T-cell (primary cell): Measurements from ENCODE around the gene UBE2D2. TPM values are rescaled to one million over a fixed set of nuclear protein-coding genes. Genes with fewer than 3 reads are reported as not detected.
"Not testable (repeated sequence)": the region's sequence is repeated elsewhere in the genome, so short reads cannot be mapped to it uniquely, and the experiment has no call there.

Source experiments
- ATAC-seq, 4 experiments: fragments of 200-7000 bp in 3 of 4; fragments of 150-1000 bp in 1 of 4; cut with Tn5 transposase; replicated peaks in 1 of 4; 1 replicate in 3 of 4; 2 replicates in 1 of 4; pipeline ENCODE4 v1.10.0; 2021; ENCODE audit warnings: moderate library complexity in 3 of 4, mild to moderate bottlenecking in 2 of 4, moderate number of reproducible peaks in 1 of 4
- CTCF ChIA-PET, 2 donors: fragments of 300-600 bp; sonication (Branson Sonifier 250); formaldehyde crosslinking; loops; one replicate each; lab custom pipeline; 2022; ENCODE audit warnings: antibody characterized with exemption in 2 of 2; lab: Charles Lee
- POLR2A ChIA-PET, 2 donors: fragments of 300-600 bp; sonication (Branson Sonifier 250); formaldehyde crosslinking; loops; one replicate each; lab custom pipeline; 2022; ENCODE audit warnings: antibody characterized with exemption in 2 of 2; lab: Charles Lee
- DNase-seq, 35 experiments: peaks; one replicate each; pipeline versions ENCODE4 v3.0.0 to v3.0.0-alpha.2; 2013 to 2023
- H3K27ac ChIP-seq: one replicate; pipeline ENCODE4 v1.5.1; 2013; ENCODE audit warnings: low read length
- H3K27me3 ChIP-seq, 2 experiments: replicated peaks in 1 of 2; 1 replicate in 1 of 2; 2 replicates in 1 of 2; pipeline versions ENCODE4 v1.6.1 to v1.7.0; 2013; ENCODE audit warnings: low read length in 1 of 2, mixed read lengths in 1 of 2; ENCODE audit not compliant: control insufficient read depth in 2 of 2, insufficient read depth in 2 of 2; ENCODE audit errors: extremely low read depth in 1 of 2
- H3K36me3 ChIP-seq, 2 donors: 1 replicate in 1 of 2; 2 replicates in 1 of 2; pipeline versions ENCODE4 v1.6.1 to v1.7.0; 2013; ENCODE audit warnings: low read length in 1 of 2; ENCODE audit not compliant: control insufficient read depth in 2 of 2, insufficient read depth in 1 of 2; ENCODE audit errors: extremely low read depth in 1 of 2
- H3K4me1 ChIP-seq, 2 experiments: 1 replicate in 1 of 2; 2 replicates in 1 of 2; pipeline versions ENCODE4 v1.6.1 to v1.7.0; 2013; ENCODE audit warnings: low read length in 2 of 2, mixed read lengths in 1 of 2; ENCODE audit not compliant: insufficient read depth in 2 of 2, control insufficient read depth in 1 of 2; ENCODE audit errors: extremely low read depth in 1 of 2
- H3K4me3 ChIP-seq, 2 donors: 1 replicate in 1 of 2; 2 replicates in 1 of 2; pipeline versions ENCODE4 v1.5.1 to v1.7.0; 2013; ENCODE audit warnings: mild to moderate bottlenecking in 2 of 2, low read length in 1 of 2, moderate library complexity in 1 of 2; ENCODE audit not compliant: control insufficient read depth in 1 of 2; ENCODE audit errors: extremely low read depth in 1 of 2
- H3K9me3 ChIP-seq: 2 replicates; pipeline ENCODE4 v1.7.0; 2013
- H3K27ac Mint-ChIP-seq, 2 donors: one replicate each; pipeline ENCODE4 v1.8.0; 2020 to 2021; ENCODE audit warnings: mild to moderate bottlenecking in 2 of 2, mixed read lengths in 2 of 2
- H3K27me3 Mint-ChIP-seq, 2 donors: one replicate each; pipeline ENCODE4 v1.8.0; 2021 to 2022; ENCODE audit warnings: mixed read lengths in 2 of 2
- H3K36me3 Mint-ChIP-seq: one replicate; pipeline ENCODE4 v1.8.0; 2021; ENCODE audit warnings: mixed read lengths
- H3K4me1 Mint-ChIP-seq, 3 donors: one replicate each; pipeline ENCODE4 v1.8.0; 2020 to 2022; ENCODE audit warnings: mixed read lengths in 3 of 3, mild to moderate bottlenecking in 1 of 3
- H3K4me3 Mint-ChIP-seq, 3 donors: one replicate each; pipeline ENCODE4 v1.8.0; 2020 to 2022; ENCODE audit warnings: mild to moderate bottlenecking in 3 of 3, mixed read lengths in 3 of 3, moderate library complexity in 3 of 3
- H3K9me3 Mint-ChIP-seq, 3 donors: one replicate each; pipeline ENCODE4 v1.8.0; 2020 to 2022; ENCODE audit warnings: mixed read lengths in 3 of 3
- WGBS: methylation state at CpG from one replicate; pipeline ENCODE4 v1.1.5; 2013; ENCODE audit warnings: missing lambda C conversion rate; ENCODE audit not compliant: insufficient coverage; 5-methylcytosine and 5-hydroxymethylcytosine counted together
- total RNA-seq, 35 experiments: library from RNA in 6 of 35; stranded (reverse) in 6 of 35; fragments of 120-200 nt in 1 of 35; gene quantifications; one replicate each; pipeline versions ENCODE4 v1.2.1 to v1.2.4 and lab custom pipeline; 2013 to 2026

The UBE2D2 gene
- total RNA-seq, 5 donors from 2014 or later (not counting 1 experiment from before 2014, with no cell fraction given), result 138 to 176 (median 152) TPM

DNA sequence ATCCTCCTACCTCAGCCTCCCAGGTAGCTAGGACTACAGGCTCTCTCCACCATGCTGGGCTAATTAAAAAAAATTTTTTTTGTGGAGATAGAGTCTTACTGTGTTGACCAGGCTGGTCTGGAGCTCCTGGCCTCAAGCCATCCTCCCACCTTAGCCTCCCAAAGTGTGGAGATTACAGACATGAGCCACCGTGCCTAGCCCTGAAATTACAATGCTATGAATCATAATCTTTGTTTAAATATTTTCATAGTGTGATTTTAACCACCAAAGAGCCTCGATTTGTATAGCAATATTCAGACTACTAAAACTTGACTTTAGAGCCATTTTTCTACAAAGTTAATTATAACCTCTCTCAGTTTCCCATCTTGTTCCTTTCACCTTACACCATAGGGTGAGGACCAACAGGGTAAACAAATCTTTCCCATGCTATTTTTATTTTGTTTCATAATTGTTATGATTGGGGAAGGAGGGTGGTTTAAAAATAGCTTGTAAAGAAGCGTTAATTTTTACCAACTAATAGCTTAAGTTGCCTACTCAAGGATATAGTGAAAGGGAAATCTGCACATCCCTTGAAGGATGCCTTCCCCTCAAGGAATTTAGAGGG lies 32.7 kb downstream of the UBE2D2 start:
- ATAC-seq (no peak), DNase-seq (no peak)
- no peaks in the 10 kb centered on the region for H3K27me3 Mint-ChIP-seq
- no peak overlapping the region for H3K4me3 Mint-ChIP-seq
- ChIA-PET CTCF (interaction anchor here in 1 of 2 donors (0.5 kb wide), 1 partner anchor 160 kb away, joined by 3 read pairs; no protein-coding TSS in a partner anchor), POLR2A (interaction anchor here (0.5 to 0.6 kb wide), 3 partner anchors 10 to 281 kb away, joined by 3 to 7 read pairs (median 4); no protein-coding TSS in a partner anchor)
- Histone ChIP-seq H3K4me3 (no peak overlapping the region), H3K4me1 (peaks cover 7 to 37% of the 10 kb centered on the region in 2 experiments), H3K36me3 (peaks cover 4 to 6% of the 10 kb centered on the region in 2 donors), H3K27ac (no peak overlapping the region), H3K9me3 (no peaks in the 10 kb centered on the region), H3K27me3 (no peaks in the 10 kb centered on the region)
- H3K27ac Mint-ChIP-seq, result peak overlapping the region in 1 of 2 donors; percentile 6
- WGBS, result no CpG with 5 or more reads among the region's 3 CpGs
- H3K9me3 Mint-ChIP-seq, result no peaks in the 10 kb centered on the region
- peaks cover 10% of the 10 kb centered on the region for H3K36me3 Mint-ChIP-seq
- peaks cover 60 to 66% (median 63%) of the 10 kb centered on the region in 3 donors for H3K4me1 Mint-ChIP-seq

DNA sequence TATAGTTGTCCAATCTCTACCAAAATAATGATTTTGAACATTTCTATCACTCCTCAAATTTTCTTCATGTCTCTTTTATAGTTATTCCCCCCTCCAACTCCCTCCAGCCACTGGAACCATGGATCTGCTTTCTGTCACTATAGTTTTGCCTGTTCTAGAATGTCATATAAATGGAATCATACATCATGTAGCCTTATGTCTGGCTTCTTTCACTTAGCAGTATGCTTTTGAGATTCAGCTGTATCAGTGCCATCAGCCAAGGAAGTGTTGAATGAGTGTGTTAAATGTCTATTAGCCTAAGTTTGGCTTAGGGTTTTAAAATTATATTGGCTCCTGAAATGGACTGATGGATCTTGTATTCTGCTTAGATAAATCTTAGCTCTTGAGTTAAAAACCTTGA lies 36.0 kb downstream of the UBE2D2 start:
- ChIA-PET CTCF (interaction anchor here (0.6 to 1.5 kb wide), 2 partner anchors 26 to 31 kb away, joined by 3 to 7 read pairs; no protein-coding TSS in a partner anchor), POLR2A (interaction anchor here in 1 of 2 donors (0.6 kb wide), 1 partner anchor 114 kb away, joined by 8 read pairs; no protein-coding TSS in a partner anchor)
- Histone ChIP-seq H3K36me3 (peaks cover 6 to 21% of the 10 kb centered on the region in 2 donors), H3K4me1 (peaks cover 5 to 20% of the 10 kb centered on the region in 2 experiments), H3K9me3 (no peaks in the 10 kb centered on the region), H3K27ac (peak overlapping the region; percentile 7), H3K4me3 (no peak overlapping the region), H3K27me3 (no peaks in the 10 kb centered on the region)
- Mint-ChIP-seq H3K9me3 (no peaks in the 10 kb centered on the region), H3K4me1 (peaks cover 34 to 47% (median 36%) of the 10 kb centered on the region in 3 donors), H3K36me3 (peaks cover 21% of the 10 kb centered on the region), H3K27ac (peak overlapping the region in 1 of 2 donors; percentile 56), H3K27me3 (no peaks in the 10 kb centered on the region), H3K4me3 (peak overlapping the region in 1 of 3 donors; percentile 1)
- DNase-seq, result no peak
- no peak for ATAC-seq

- WGBS, result no CpG with 5 or more reads among the region's 5 CpGs
- Mint-ChIP-seq H3K4me1 (peaks cover 24 to 39% (median 31%) of the 10 kb centered on the region in 3 donors), H3K36me3 (peaks cover 24% of the 10 kb centered on the region)
- H3K9me3 Mint-ChIP-seq, H3K4me3 Mint-ChIP-seq, DNase-seq, ATAC-seq, H3K27me3 ChIP-seq, H3K27me3 Mint-ChIP-seq, H3K27ac ChIP-seq, H3K4me3 ChIP-seq, H3K9me3 ChIP-seq, H3K27ac Mint-ChIP-seq: not testable (repeated sequence)
- H3K4me1 ChIP-seq, result peaks cover 3 to 15% of the 10 kb centered on the region in 2 experiments
- POLR2A ChIA-PET, result interaction anchor here in 1 of 2 donors (0.6 to 0.7 kb wide), 2 partner anchors 38 to 47 kb away, joined by 3 to 19 read pairs; no protein-coding TSS in a partner anchor
- CTCF ChIA-PET, result interaction anchor here (0.6 to 1.5 kb wide), 2 partner anchors 10 to 29 kb away, joined by 3 to 7 read pairs; no protein-coding TSS in a partner anchor
- H3K36me3 ChIP-seq, result peaks cover 3 to 35% of the 10 kb centered on the region in 2 donors
Measured at GRCh38 chr5:139598601-139598965, 37.4 kb downstream of the UBE2D2 start.

DNA sequence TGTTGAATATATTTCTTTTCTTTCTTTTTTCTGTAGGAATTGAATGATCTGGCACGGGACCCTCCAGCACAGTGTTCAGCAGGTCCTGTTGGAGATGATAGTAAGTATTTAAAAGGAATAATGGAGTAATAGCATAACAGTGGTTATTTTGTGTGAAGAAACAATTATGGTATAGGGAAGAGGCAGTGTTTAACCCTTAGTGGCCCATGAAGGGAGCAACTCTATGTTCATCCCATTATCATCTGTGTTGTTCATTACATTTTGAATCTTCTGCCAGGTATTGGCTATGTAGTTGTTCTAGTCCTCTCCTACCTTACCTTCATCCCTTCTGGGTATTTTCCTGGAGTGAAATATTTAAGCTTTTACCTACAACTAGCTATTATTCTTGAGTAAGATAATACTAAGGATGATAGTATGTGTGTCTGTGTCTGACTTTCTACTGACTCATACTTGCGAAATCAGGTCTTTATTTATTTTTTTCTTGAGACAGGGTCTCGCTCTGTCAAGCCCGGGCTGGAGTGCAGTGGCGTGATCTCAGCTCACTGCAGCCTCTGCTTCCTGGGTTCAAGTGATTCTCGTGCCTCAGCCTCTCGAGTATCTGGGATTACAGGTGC lies 39.3 kb downstream of the UBE2D2 start:
- WGBS, result 95% methylated on average over 6 of the region's 7 CpGs
- no peaks in the 10 kb centered on the region for H3K27me3 ChIP-seq
- no peak overlapping the region for H3K27ac ChIP-seq
- Mint-ChIP-seq H3K27ac (peak overlapping the region in 1 of 2 donors; percentile 27), H3K27me3 (no peaks in the 10 kb centered on the region), H3K4me3 (no peak overlapping the region), H3K9me3 (no peaks in the 10 kb centered on the region), H3K36me3 (peaks cover 21% of the 10 kb centered on the region), H3K4me1 (peaks cover 14 to 27% (median 22%) of the 10 kb centered on the region in 3 donors)
- peaks cover 3 to 48% of the 10 kb centered on the region in 2 donors for H3K36me3 ChIP-seq
- DNase-seq (no peak), ATAC-seq (no peak)
- no peak overlapping the region for H3K4me3 ChIP-seq
- ChIA-PET CTCF (no interaction called here), POLR2A (no interaction called here)
- no peaks in the 10 kb centered on the region for H3K9me3 ChIP-seq
- H3K4me1 ChIP-seq, result peaks cover 3 to 15% of the 10 kb centered on the region in 2 experiments

- Mint-ChIP-seq H3K4me1 (peaks cover 23 to 32% (median 28%) of the 10 kb centered on the region in 3 donors), H3K4me3 (no peak overlapping the region), H3K27me3 (no peaks in the 10 kb centered on the region), H3K9me3 (no peaks in the 10 kb centered on the region), H3K27ac (no peak overlapping the region), H3K36me3 (peaks cover 26% of the 10 kb centered on the region)
- Histone ChIP-seq H3K9me3 (no peaks in the 10 kb centered on the region), H3K4me1 (peaks cover 3 to 16% of the 10 kb centered on the region in 2 experiments), H3K4me3 (no peak overlapping the region), H3K36me3 (peaks cover 3 to 52% of the 10 kb centered on the region in 2 donors), H3K27me3 (no peaks in the 10 kb centered on the region), H3K27ac (no peak overlapping the region)
- DNase-seq (no peak), ATAC-seq (no peak)
- ChIA-PET POLR2A (interaction anchor here in 1 of 2 donors (1.1 kb wide), 1 partner anchor 119 kb away, joined by 6 read pairs; the partner anchor contains the start of gene STING1), CTCF (interaction anchor here (0.6 to 1.2 kb wide), 3 partner anchors 9 to 41 kb away, joined by 3 to 10 read pairs (median 4); no protein-coding TSS in a partner anchor)
- WGBS, result 97% methylated on average over 5 of the region's 12 CpGs
Measured at GRCh38 chr5:139601429-139601828, 40.3 kb downstream of the UBE2D2 start.

GRCh38 chr5:139601948-139602347 lies 40.8 kb downstream of the UBE2D2 start:
- peaks cover 3 to 52% of the 10 kb centered on the region in 2 donors for H3K36me3 ChIP-seq
- H3K27ac ChIP-seq, H3K9me3 ChIP-seq, H3K9me3 Mint-ChIP-seq, H3K4me3 ChIP-seq, ATAC-seq, H3K27ac Mint-ChIP-seq, H3K27me3 ChIP-seq, H3K4me3 Mint-ChIP-seq, H3K27me3 Mint-ChIP-seq, DNase-seq: not testable (repeated sequence)
- 100% methylated on average over 7 of the region's 9 CpGs for WGBS
- H3K36me3 Mint-ChIP-seq, result peaks cover 26% of the 10 kb centered on the region
- H3K4me1 ChIP-seq, result peaks cover 3 to 11% of the 10 kb centered on the region in 2 experiments
- CTCF ChIA-PET, result interaction anchor here (0.6 to 1.2 kb wide), 2 partner anchors 10 to 42 kb away, joined by 3 to 10 read pairs; no protein-coding TSS in a partner anchor
- POLR2A ChIA-PET, result interaction anchor here (0.7 to 1.1 kb wide), 2 partner anchors 10 to 120 kb away, joined by 3 to 6 read pairs; partner anchors contain the start of gene STING1 (in 1 of the 2)
- peaks cover 27 to 32% (median 30%) of the 10 kb centered on the region in 3 donors for H3K4me1 Mint-ChIP-seq
